SU-DHL-6 (cell line): ENCODE data around the gene ANXA6.

Experiments used
- H2AFZ ChIP-seq: fragments of 200-600 bp; sonication (generic); 2 replicates; pipeline ENCODE4 v1.6.1; 2014; ENCODE audit warnings: low read depth, mild to moderate bottlenecking, moderate library complexity, mixed read lengths, antibody characterized with exemption, low read length; ENCODE audit not compliant: severe bottlenecking
- H3F3A ChIP-seq: fragments of 200-600 bp; shearing (Covaris generic); 2 replicates; pipeline ENCODE4 v1.6.0; 2016; ENCODE audit warnings: antibody characterized with exemption, mild to moderate bottlenecking; ENCODE audit not compliant: insufficient read depth
- H3K27ac ChIP-seq: fragments of 200-600 bp; sonication (generic); 2 replicates; pipeline ENCODE4 v1.5.1; 2016; ENCODE audit warnings: low read depth, mild to moderate bottlenecking, low read length, moderate library complexity, mixed read lengths
- H3K27me3 ChIP-seq: fragments of 200-600 bp; sonication (generic), shearing (Covaris generic); 2 replicates; pipeline ENCODE4 v1.6.0; 2014; ENCODE audit warnings: mild to moderate bottlenecking, low read length
- H3K36me3 ChIP-seq: fragments of 200-600 bp; sonication (generic); 2 replicates; pipeline ENCODE4 v1.6.1; 2014; ENCODE audit warnings: mild to moderate bottlenecking, low read length, mixed read lengths
- H3K4me2 ChIP-seq: fragments of 300-600, 200-600 bp; shearing (Covaris generic), sonication (generic); 2 replicates; pipeline ENCODE4 v1.6.0; 2014; ENCODE audit warnings: low read length, low read depth, mild to moderate bottlenecking; ENCODE audit not compliant: poor library complexity, severe bottlenecking
- H3K4me3 ChIP-seq: fragments of 200-600 bp; sonication (generic); 2 replicates; pipeline ENCODE4 v1.5.1; 2014; ENCODE audit warnings: antibody characterized with exemption, low read length, mild to moderate bottlenecking, mixed read lengths; ENCODE audit not compliant: insufficient read depth, poor library complexity, severe bottlenecking
- H3K79me2 ChIP-seq: fragments of 200-600 bp; sonication (generic); 2 replicates; pipeline ENCODE4 v1.6.1; 2014; ENCODE audit warnings: mild to moderate bottlenecking, low read length, moderate library complexity; ENCODE audit not compliant: insufficient read depth
- H3K9ac ChIP-seq: fragments of 200-600 bp; sonication (generic); 2 replicates; pipeline ENCODE4 v1.7.0; 2014; ENCODE audit warnings: mild to moderate bottlenecking, low read length
- H3K9me2 ChIP-seq: fragments of 200-600 bp; sonication (generic); replicated peaks from 2 replicates; pipeline ENCODE4 v1.6.1; 2014; ENCODE audit warnings: low read length; ENCODE audit not compliant: insufficient read depth
- H3K9me3 ChIP-seq: fragments of 200-600 bp; sonication (generic); 2 replicates; pipeline ENCODE4 v1.6.1; 2014; ENCODE audit warnings: low read length, mixed read lengths; ENCODE audit not compliant: insufficient read depth
- H4K20me1 ChIP-seq: fragments of 200-600 bp; sonication (generic); 2 replicates; pipeline ENCODE4 v1.6.1; 2014; ENCODE audit warnings: low read depth, mild to moderate bottlenecking, antibody characterized with exemption, low read length, moderate library complexity, mixed read lengths
- EZH2phosphoT487 ChIP-seq: fragments of 200-600 bp; sonication (generic), shearing (Covaris generic); conservative IDR thresholded peaks from 2 replicates; pipeline ENCODE4 v1.6.1; 2018; ENCODE audit warnings: mild to moderate bottlenecking, antibody characterized with exemption, low read length, moderate library complexity, mixed read lengths
- TF ChIP-seq, protein P1 (sequence below): fragments of 200-600 bp; sonication (generic); IDR thresholded peaks from one replicate; pipeline ENCODE4 v1.5.1; 2017; ENCODE audit warnings: antibody characterized with exemption, mild to moderate bottlenecking, low read length, moderate library complexity; ENCODE audit not compliant: insufficient read depth, poor library complexity, severe bottlenecking

The ANXA6 gene

DNA sequence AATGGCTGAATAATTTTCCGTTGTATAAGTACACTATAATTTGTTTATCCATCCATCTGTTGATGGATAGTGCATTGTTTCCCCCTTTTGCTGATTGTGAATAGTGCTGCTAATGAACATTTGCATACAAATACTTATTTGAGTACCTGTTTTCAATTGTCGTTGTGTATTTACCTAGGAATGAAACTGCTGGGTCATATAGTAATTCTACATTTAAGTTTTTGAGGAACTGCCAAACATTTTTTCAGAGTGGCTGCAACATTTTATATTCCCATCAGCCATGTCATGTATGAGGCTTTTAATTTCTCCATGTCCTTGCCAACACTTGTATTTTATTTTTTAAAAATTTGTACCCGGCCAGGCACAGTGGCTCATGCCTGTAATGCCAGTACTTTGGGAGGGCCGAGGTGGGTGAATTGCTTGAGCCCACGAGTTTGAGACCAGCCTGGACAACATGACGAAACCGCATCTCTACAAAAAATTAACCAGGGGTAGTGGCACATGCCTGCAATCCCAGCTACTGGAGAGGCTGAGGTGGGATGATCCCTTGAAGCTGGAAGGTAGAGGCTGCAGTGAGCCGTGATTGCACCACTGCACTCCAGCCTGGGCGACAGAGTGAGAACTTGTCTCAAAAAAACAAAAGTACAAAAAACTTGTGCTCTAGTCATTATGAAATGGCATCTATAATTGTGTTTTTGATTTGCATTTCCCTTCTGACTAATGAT is 2.2 kb upstream of the ANXA6 start:
- TF ChIP-seq, protein P1, sequence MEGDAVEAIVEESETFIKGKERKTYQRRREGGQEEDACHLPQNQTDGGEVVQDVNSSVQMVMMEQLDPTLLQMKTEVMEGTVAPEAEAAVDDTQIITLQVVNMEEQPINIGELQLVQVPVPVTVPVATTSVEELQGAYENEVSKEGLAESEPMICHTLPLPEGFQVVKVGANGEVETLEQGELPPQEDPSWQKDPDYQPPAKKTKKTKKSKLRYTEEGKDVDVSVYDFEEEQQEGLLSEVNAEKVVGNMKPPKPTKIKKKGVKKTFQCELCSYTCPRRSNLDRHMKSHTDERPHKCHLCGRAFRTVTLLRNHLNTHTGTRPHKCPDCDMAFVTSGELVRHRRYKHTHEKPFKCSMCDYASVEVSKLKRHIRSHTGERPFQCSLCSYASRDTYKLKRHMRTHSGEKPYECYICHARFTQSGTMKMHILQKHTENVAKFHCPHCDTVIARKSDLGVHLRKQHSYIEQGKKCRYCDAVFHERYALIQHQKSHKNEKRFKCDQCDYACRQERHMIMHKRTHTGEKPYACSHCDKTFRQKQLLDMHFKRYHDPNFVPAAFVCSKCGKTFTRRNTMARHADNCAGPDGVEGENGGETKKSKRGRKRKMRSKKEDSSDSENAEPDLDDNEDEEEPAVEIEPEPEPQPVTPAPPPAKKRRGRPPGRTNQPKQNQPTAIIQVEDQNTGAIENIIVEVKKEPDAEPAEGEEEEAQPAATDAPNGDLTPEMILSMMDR, result no peak
- no peak for TF ChIP-seq EZH2phosphoT487
- H3F3A ChIP-seq, result no peaks in the 10 kb centered on the region
- no peak overlapping the region for H2AFZ ChIP-seq
- no peak overlapping the region for H3K9ac ChIP-seq
- no peaks in the 10 kb centered on the region for H3K9me3 ChIP-seq
- no peaks in the 10 kb centered on the region for H4K20me1 ChIP-seq
- no peak overlapping the region for H3K4me3 ChIP-seq
- no peak overlapping the region for H3K27ac ChIP-seq
- H3K36me3 ChIP-seq, result no peaks in the 10 kb centered on the region
- no peaks in the 10 kb centered on the region for H3K79me2 ChIP-seq
- no peaks in the 10 kb centered on the region for H3K27me3 ChIP-seq
- H3K4me2 ChIP-seq, result no peak overlapping the region
- no peaks in the 10 kb centered on the region for H3K9me2 ChIP-seq

DNA sequence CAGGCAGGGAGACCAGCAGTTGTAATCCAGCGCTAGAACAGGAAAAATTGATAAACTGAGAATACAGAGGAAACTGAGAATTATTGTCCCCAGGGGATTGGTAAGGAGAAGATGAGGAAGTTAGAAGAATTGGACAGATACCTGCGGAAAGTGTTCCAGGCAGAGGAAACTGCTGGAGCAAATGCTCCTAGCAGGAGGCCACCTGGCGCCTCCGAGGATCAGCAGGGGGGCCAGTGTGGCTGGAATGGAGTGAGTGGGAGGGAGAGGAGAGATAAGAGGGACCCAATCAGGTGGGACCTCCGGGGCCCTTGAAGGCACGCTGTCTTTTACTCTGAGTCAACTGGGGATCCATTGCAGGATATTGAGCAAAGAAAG is 695 bp upstream of the ANXA6 start:
- Histone ChIP-seq H3F3A (no peaks in the 10 kb centered on the region; the same call in 1 of the 2 replicates), H2AFZ (peak overlapping the region; percentile 87), H3K4me3 (peak overlapping the region; percentile 57), H3K36me3 (no peaks in the 10 kb centered on the region), H3K9me3 (no peaks in the 10 kb centered on the region), H3K79me2 (no peaks in the 10 kb centered on the region), H3K4me2 (peak overlapping the region; percentile 63), H3K27ac (no peak overlapping the region), H3K9ac (peak overlapping the region; percentile 65), H3K27me3 (no peaks in the 10 kb centered on the region), H3K9me2 (no peaks in the 10 kb centered on the region), H4K20me1 (no peaks in the 10 kb centered on the region)
- TF ChIP-seq EZH2phosphoT487, result no peak
- TF ChIP-seq, protein P1, result no peak

- Histone ChIP-seq H3K4me3 (peak overlapping the region; percentile 57), H3K9me2 (no peaks in the 10 kb centered on the region), H3K4me2 (peak overlapping the region; percentile 63), H3K9ac (peak overlapping the region; percentile 65), H4K20me1 (no peaks in the 10 kb centered on the region), H3K9me3 (no peaks in the 10 kb centered on the region), H3K79me2 (no peaks in the 10 kb centered on the region), H3K27me3 (no peaks in the 10 kb centered on the region), H3K36me3 (no peaks in the 10 kb centered on the region), H3K27ac (peak overlapping the region; percentile 24), H3F3A (no peaks in the 10 kb centered on the region; the same call in 1 of the 2 replicates), H2AFZ (no peak overlapping the region)
- TF ChIP-seq, protein P1, result no peak
- no peak for TF ChIP-seq EZH2phosphoT487
Measured at GRCh38 chr5:151156507-151157420, 815 bp downstream of the ANXA6 start.
